ENCODE results near the gene SQOR.

SQOR gene

GRCh38 chr15:45665261-45665660 lies 30.4 kb downstream of the SQOR start:
- TF ChIP-seq CTCF (IDR thresholded peaks at IDR 0.05; ENCODE audit: insufficient read depth, low read length, poor library complexity, severe bottlenecking) = no peak
- no peak for DNase-seq (ENCODE audit: extremely low read depth, insufficient read length)
- H3K4me3 ChIP-seq (replicated peaks; ENCODE audit: low read depth, low read length) = no peak overlapping the region
- H3K36me3 ChIP-seq (ENCODE audit: control insufficient read depth, insufficient read depth, low read length) = peaks cover 6% of the 10 kb centered on the region
- no peaks in the 10 kb centered on the region for H3K27me3 ChIP-seq (replicated peaks; ENCODE audit: control insufficient read depth, insufficient read depth, low read length)

- no peak for TF ChIP-seq CTCF (IDR thresholded peaks at IDR 0.05; ENCODE audit: insufficient read depth, low read length, poor library complexity, severe bottlenecking)
Measured at GRCh38 chr15:45666119-45666875, 31.5 kb downstream of the SQOR start.

GRCh38 chr15:45667002-45667401 lies 32.2 kb downstream of the SQOR start:
- no peak for DNase-seq (ENCODE audit: extremely low read depth, insufficient read length)
- TF ChIP-seq CTCF (IDR thresholded peaks at IDR 0.05; ENCODE audit: insufficient read depth, low read length, poor library complexity, severe bottlenecking) = no peak
- no peaks in the 10 kb centered on the region for H3K27me3 ChIP-seq (replicated peaks; ENCODE audit: control insufficient read depth, insufficient read depth, low read length)
- H3K36me3 ChIP-seq (ENCODE audit: control insufficient read depth, insufficient read depth, low read length) = peaks cover 8% of the 10 kb centered on the region
- H3K4me3 ChIP-seq (replicated peaks; ENCODE audit: low read depth, low read length) = no peak overlapping the region

More at GRCh38 chr15:45666119-45666875, 31.5 kb downstream of the SQOR start:
- Histone ChIP-seq H3K36me3 (ENCODE audit: control insufficient read depth, insufficient read depth, low read length) (peaks cover 6% of the 10 kb centered on the region), H3K4me3 (replicated peaks; ENCODE audit: low read depth, low read length) (no peak overlapping the region), H3K27me3 (replicated peaks; ENCODE audit: control insufficient read depth, insufficient read depth, low read length) (no peaks in the 10 kb centered on the region)
- DNase-seq (ENCODE audit: extremely low read depth, insufficient read length) = no peak

GRCh38 chr15:45668386-45668785 lies 33.6 kb downstream of the SQOR start:
- no peaks in the 10 kb centered on the region for H3K27me3 ChIP-seq (replicated peaks; ENCODE audit: control insufficient read depth, insufficient read depth, low read length)
- no peak overlapping the region for H3K4me3 ChIP-seq (replicated peaks; ENCODE audit: low read depth, low read length)
- DNase-seq (ENCODE audit: extremely low read depth, insufficient read length) = no peak
- TF ChIP-seq CTCF (IDR thresholded peaks at IDR 0.05; ENCODE audit: insufficient read depth, low read length, poor library complexity, severe bottlenecking) = no peak
- H3K36me3 ChIP-seq (ENCODE audit: control insufficient read depth, insufficient read depth, low read length) = peaks cover 7% of the 10 kb centered on the region

GRCh38 chr15:45669422-45669821 lies 34.6 kb downstream of the SQOR start:
- no peaks in the 10 kb centered on the region for H3K27me3 ChIP-seq (replicated peaks; ENCODE audit: control insufficient read depth, insufficient read depth, low read length)
- TF ChIP-seq CTCF (IDR thresholded peaks at IDR 0.05; ENCODE audit: insufficient read depth, low read length, poor library complexity, severe bottlenecking) = no peak
- H3K4me3 ChIP-seq (replicated peaks; ENCODE audit: low read depth, low read length) = no peak overlapping the region
- DNase-seq (ENCODE audit: extremely low read depth, insufficient read length) = no peak
- H3K36me3 ChIP-seq (ENCODE audit: control insufficient read depth, insufficient read depth, low read length) = peaks cover 7% of the 10 kb centered on the region
